Parietal lobe (tissue), 2 donors: ENCODE results near the gene GXYLT2. TPM values are rescaled to one million over a fixed set of nuclear protein-coding genes. Genes with fewer than 3 reads are reported as not detected.

Experiments
- small RNA-seq: library from RNA; depleted of rRNA; stranded (forward); fragments of <200 nt; gene quantifications from one replicate; pipeline ENCODE3, GENCODE V24; 2014; ENCODE audit warnings: low replicate concordance
- total RNA-seq: library from RNA; depleted of rRNA; stranded (reverse); fragments of >200 nt; gene quantifications from one replicate; pipeline ENCODE4 v1.2.3, GENCODE V29; 2014

The GXYLT2 gene
- 3.4 TPM for total RNA-seq

DNA sequence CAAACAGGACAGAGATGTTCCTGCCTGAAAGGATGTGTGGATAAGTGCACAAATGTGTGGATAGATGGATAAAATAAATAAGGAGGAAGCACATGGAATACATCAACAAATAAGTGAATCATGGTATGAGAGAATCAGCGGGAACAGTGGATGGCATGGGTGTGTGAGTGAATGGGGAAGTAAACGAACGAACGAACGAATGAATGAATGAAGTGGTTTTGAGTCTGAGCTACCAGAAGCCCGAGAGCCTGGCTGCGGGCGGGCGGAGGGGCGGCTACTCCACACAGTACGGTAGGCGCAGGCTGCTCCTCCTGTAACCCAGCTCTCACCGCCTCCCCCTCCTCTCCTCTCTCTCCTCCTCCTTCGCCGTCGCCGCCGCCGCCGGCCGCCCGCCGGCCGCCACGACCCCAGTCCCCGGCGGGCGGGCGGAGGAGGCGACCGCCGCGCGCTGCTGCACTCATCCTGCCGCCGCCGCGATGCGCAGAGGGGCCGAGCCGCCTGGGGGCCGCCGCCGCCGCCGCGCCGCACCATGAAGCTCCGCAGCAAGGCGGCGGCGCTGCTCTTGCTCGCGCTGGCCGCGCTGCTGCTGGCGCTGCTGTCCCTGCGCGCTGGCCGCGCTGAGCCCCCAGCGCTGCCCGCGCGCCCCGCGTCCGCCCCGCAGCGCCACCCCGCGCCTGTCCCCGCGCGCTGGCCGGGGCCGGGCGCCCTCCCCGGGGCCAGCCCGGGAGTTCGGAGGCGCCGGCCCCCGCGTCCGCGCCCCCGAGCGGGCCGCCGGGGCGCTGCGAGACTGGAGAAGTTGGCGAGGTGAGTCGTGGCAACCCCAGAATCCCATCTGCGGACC, at the start of gene GXYLT2:
Gene GXYLT2 (plus strand): TSS at position 342 of the 841 bp plus-strand sequence. CDS start 188 bp downstream, at position 530.

DNA sequence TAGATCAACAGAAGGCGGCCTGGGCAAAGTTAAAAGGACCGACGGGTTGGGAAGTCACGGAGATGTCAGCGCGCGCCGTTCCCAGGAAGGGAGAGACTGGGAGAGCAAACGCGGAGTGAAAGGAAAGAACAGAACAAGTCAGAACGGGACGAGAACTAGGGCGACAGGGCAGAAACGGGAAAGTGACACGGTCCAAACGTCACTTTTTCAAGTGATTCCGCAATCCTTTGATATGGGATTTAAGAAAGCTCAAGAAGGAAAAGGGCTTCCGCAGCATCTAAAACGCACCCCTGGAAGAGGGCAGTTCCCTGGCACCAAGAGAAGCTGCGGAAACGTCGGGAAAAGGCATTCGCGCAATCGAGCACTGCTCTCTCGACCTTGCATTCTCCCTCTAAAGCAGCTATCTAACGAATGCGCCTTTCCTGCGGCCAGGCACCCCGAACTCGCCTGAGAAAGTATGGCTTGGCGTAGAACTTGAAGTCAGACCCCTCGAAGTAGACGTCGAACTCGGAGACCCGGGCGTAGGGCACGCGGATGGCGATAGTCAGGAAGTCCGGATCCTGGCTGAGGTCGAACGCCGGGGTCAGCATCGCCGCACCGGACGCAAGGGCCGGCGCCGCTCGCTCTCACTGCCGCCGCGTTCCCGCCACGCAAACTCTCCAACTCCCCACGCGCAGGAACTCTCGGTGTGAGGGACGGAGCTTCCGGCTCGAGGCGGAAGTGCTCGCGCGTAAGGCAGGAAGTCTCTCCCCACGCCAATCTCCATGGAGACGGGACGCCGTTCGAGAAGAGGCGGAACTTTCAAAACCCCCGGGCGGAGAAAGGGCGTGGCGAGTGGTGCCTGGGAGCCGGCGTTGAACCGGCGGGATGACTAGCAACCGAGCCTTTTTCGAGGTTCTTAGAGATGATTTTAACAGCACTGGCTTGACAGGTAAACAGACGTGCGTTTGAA, 39.8 kb upstream of the GXYLT2 start, which contains the start of gene SHQ1:
Gene SHQ1 (minus strand): TSS at position 695 of the 952 bp plus-strand sequence. CDS start 105 bp downstream, at position 590.

GRCh38 chr3:72996473-72997333, 108.9 kb downstream of the GXYLT2 start, which contains the start of gene PPP4R2:
Gene PPP4R2 (plus strand): TSS chr3:72996811. CDS start chr3:72997038, 227 bp downstream.

Small RNA genes within 50 kb of the gene (small RNA-seq; reads per million reads assigned to genes)
- not detected for gene RF00017

Other genes starting within 250 kb of the GXYLT2 start
- gene SHQ1, start 39.6 kb upstream of the GXYLT2 start, total RNA-seq, result 13.5 TPM
- gene PPP4R2, start 108.8 kb downstream of the GXYLT2 start, total RNA-seq, result 94.5 TPM
- gene EBLN2, start 173.6 kb downstream of the GXYLT2 start, total RNA-seq, result 22.5 TPM